Measurements from ENCODE around the gene SETX.
"Not testable (repeated sequence)": the region's sequence is repeated elsewhere in the genome, so short reads cannot be mapped to it uniquely, and the experiment has no call there.

The SETX gene

GRCh38 chr9:132378416-132378815 is 23.6 kb upstream of the SETX start:
- not testable (repeated sequence) for H3K27me3 ChIP-seq (ENCODE audit: control insufficient read depth, insufficient read depth, low read length); H3K9ac ChIP-seq (ENCODE audit: low read length); H3K4me3 ChIP-seq (ENCODE audit: low read length); H3K4me1 ChIP-seq (ENCODE audit: control insufficient read depth, low read depth, low read length); H3K27ac ChIP-seq (ENCODE audit: low read length); H3K9me3 ChIP-seq (ENCODE audit: control insufficient read depth, low read depth, low read length)
- H3K36me3 ChIP-seq (ENCODE audit: control insufficient read depth, low read depth, low read length), result peaks cover 66% of the 10 kb centered on the region

GRCh38 chr9:132377769-132378168 is 23.0 kb upstream of the SETX start:
- not testable (repeated sequence) for H3K27me3 ChIP-seq (ENCODE audit: control insufficient read depth, insufficient read depth, low read length); H3K27ac ChIP-seq (ENCODE audit: low read length); H3K9ac ChIP-seq (ENCODE audit: low read length); H3K9me3 ChIP-seq (ENCODE audit: control insufficient read depth, low read depth, low read length); H3K4me1 ChIP-seq (ENCODE audit: control insufficient read depth, low read depth, low read length); H3K4me3 ChIP-seq (ENCODE audit: low read length)
- H3K36me3 ChIP-seq (ENCODE audit: control insufficient read depth, low read depth, low read length), result peaks cover 62% of the 10 kb centered on the region

- H3K36me3 ChIP-seq (ENCODE audit: control insufficient read depth, low read depth, low read length), result peaks cover 25% of the 10 kb centered on the region
- H3K27ac ChIP-seq (ENCODE audit: low read length), result no peak overlapping the region
- H3K27me3 ChIP-seq (ENCODE audit: control insufficient read depth, insufficient read depth, low read length), result no peaks in the 10 kb centered on the region
- no peak overlapping the region for H3K4me3 ChIP-seq (ENCODE audit: low read length)
- H3K9ac ChIP-seq (ENCODE audit: low read length), result no peak overlapping the region
- no peaks in the 10 kb centered on the region for H3K9me3 ChIP-seq (ENCODE audit: control insufficient read depth, low read depth, low read length)
- no peaks in the 10 kb centered on the region for H3K4me1 ChIP-seq (ENCODE audit: control insufficient read depth, low read depth, low read length)
Measured at GRCh38 chr9:132372177-132373095, 17.6 kb upstream of the SETX start.

- Histone ChIP-seq H3K4me1 (ENCODE audit: control insufficient read depth, low read depth, low read length) (no peaks in the 10 kb centered on the region), H3K36me3 (ENCODE audit: control insufficient read depth, low read depth, low read length) (peaks cover 6% of the 10 kb centered on the region), H3K9ac (ENCODE audit: low read length) (no peak overlapping the region)
Measured at GRCh38 chr9:132370592-132370991, 15.8 kb upstream of the SETX start.

GRCh38 chr9:132369421-132369820 is 14.6 kb upstream of the SETX start:
- Histone ChIP-seq H3K27me3 (ENCODE audit: control insufficient read depth, insufficient read depth, low read length) (no peaks in the 10 kb centered on the region), H3K9me3 (ENCODE audit: control insufficient read depth, low read depth, low read length) (no peaks in the 10 kb centered on the region), H3K4me1 (ENCODE audit: control insufficient read depth, low read depth, low read length) (no peaks in the 10 kb centered on the region), H3K4me3 (ENCODE audit: low read length) (no peak overlapping the region), H3K9ac (ENCODE audit: low read length) (no peak overlapping the region), H3K27ac (ENCODE audit: low read length) (no peak overlapping the region), H3K36me3 (ENCODE audit: control insufficient read depth, low read depth, low read length) (no peaks in the 10 kb centered on the region)

More at GRCh38 chr9:132370592-132370991, 15.8 kb upstream of the SETX start:
- H3K27ac ChIP-seq (ENCODE audit: low read length), result no peak overlapping the region
- H3K4me3 ChIP-seq (ENCODE audit: low read length), result no peak overlapping the region
- H3K27me3 ChIP-seq (ENCODE audit: control insufficient read depth, insufficient read depth, low read length), result no peaks in the 10 kb centered on the region
- H3K9me3 ChIP-seq (ENCODE audit: control insufficient read depth, low read depth, low read length), result no peaks in the 10 kb centered on the region

- Histone ChIP-seq H3K36me3 (ENCODE audit: control insufficient read depth, low read depth, low read length) (no peaks in the 10 kb centered on the region), H3K9ac (ENCODE audit: low read length) (no peak overlapping the region), H3K4me3 (ENCODE audit: low read length) (no peak overlapping the region), H3K9me3 (ENCODE audit: control insufficient read depth, low read depth, low read length) (no peaks in the 10 kb centered on the region), H3K4me1 (ENCODE audit: control insufficient read depth, low read depth, low read length) (no peaks in the 10 kb centered on the region), H3K27me3 (ENCODE audit: control insufficient read depth, insufficient read depth, low read length) (no peaks in the 10 kb centered on the region), H3K27ac (ENCODE audit: low read length) (no peak overlapping the region)
Measured at GRCh38 chr9:132367613-132368313, 13.0 kb upstream of the SETX start.

GRCh38 chr9:132366481-132366880 is 11.7 kb upstream of the SETX start:
- Histone ChIP-seq H3K9ac (ENCODE audit: low read length) (no peak overlapping the region), H3K27ac (ENCODE audit: low read length) (no peak overlapping the region), H3K9me3 (ENCODE audit: control insufficient read depth, low read depth, low read length) (no peaks in the 10 kb centered on the region), H3K4me3 (ENCODE audit: low read length) (no peak overlapping the region), H3K4me1 (ENCODE audit: control insufficient read depth, low read depth, low read length) (no peaks in the 10 kb centered on the region), H3K27me3 (ENCODE audit: control insufficient read depth, insufficient read depth, low read length) (no peaks in the 10 kb centered on the region), H3K36me3 (ENCODE audit: control insufficient read depth, low read depth, low read length) (no peaks in the 10 kb centered on the region)

GRCh38 chr9:132365986-132366385 is 11.2 kb upstream of the SETX start:
- no peaks in the 10 kb centered on the region for H3K27me3 ChIP-seq (ENCODE audit: control insufficient read depth, insufficient read depth, low read length)
- no peak overlapping the region for H3K4me3 ChIP-seq (ENCODE audit: low read length)
- H3K9ac ChIP-seq (ENCODE audit: low read length), result no peak overlapping the region
- H3K4me1 ChIP-seq (ENCODE audit: control insufficient read depth, low read depth, low read length), result no peaks in the 10 kb centered on the region
- H3K36me3 ChIP-seq (ENCODE audit: control insufficient read depth, low read depth, low read length), result no peaks in the 10 kb centered on the region
- no peaks in the 10 kb centered on the region for H3K9me3 ChIP-seq (ENCODE audit: control insufficient read depth, low read depth, low read length)
- no peak overlapping the region for H3K27ac ChIP-seq (ENCODE audit: low read length)

- Histone ChIP-seq H3K9me3 (ENCODE audit: control insufficient read depth, low read depth, low read length) (no peaks in the 10 kb centered on the region), H3K36me3 (ENCODE audit: control insufficient read depth, low read depth, low read length) (no peaks in the 10 kb centered on the region), H3K4me3 (ENCODE audit: low read length) (no peak overlapping the region), H3K9ac (ENCODE audit: low read length) (no peak overlapping the region), H3K27me3 (ENCODE audit: control insufficient read depth, insufficient read depth, low read length) (no peaks in the 10 kb centered on the region), H3K27ac (ENCODE audit: low read length) (no peak overlapping the region), H3K4me1 (ENCODE audit: control insufficient read depth, low read depth, low read length) (no peaks in the 10 kb centered on the region)
Measured at GRCh38 chr9:132364068-132364467, 9.3 kb upstream of the SETX start.

- Histone ChIP-seq H3K9me3 (ENCODE audit: control insufficient read depth, low read depth, low read length) (no peaks in the 10 kb centered on the region), H3K4me3 (ENCODE audit: low read length) (no peak overlapping the region), H3K4me1 (ENCODE audit: control insufficient read depth, low read depth, low read length) (peaks cover 7% of the 10 kb centered on the region), H3K27me3 (ENCODE audit: control insufficient read depth, insufficient read depth, low read length) (no peaks in the 10 kb centered on the region), H3K9ac (ENCODE audit: low read length) (no peak overlapping the region), H3K27ac (ENCODE audit: low read length) (no peak overlapping the region), H3K36me3 (ENCODE audit: control insufficient read depth, low read depth, low read length) (peaks cover 7% of the 10 kb centered on the region)
Measured at GRCh38 chr9:132357764-132358163, 3.0 kb upstream of the SETX start.

GRCh38 chr9:132356324-132356924 is 1.6 kb upstream of the SETX start:
- Histone ChIP-seq H3K9ac (ENCODE audit: low read length) (no peak overlapping the region), H3K9me3 (ENCODE audit: control insufficient read depth, low read depth, low read length) (no peaks in the 10 kb centered on the region), H3K27me3 (ENCODE audit: control insufficient read depth, insufficient read depth, low read length) (no peaks in the 10 kb centered on the region)

More at GRCh38 chr9:132356324-132356924, 1.6 kb upstream of the SETX start:
- no peak overlapping the region for H3K27ac ChIP-seq (ENCODE audit: low read length)
- peaks cover 7% of the 10 kb centered on the region for H3K4me1 ChIP-seq (ENCODE audit: control insufficient read depth, low read depth, low read length)
- no peak overlapping the region for H3K4me3 ChIP-seq (ENCODE audit: low read length)
- H3K36me3 ChIP-seq (ENCODE audit: control insufficient read depth, low read depth, low read length), result peaks cover 21% of the 10 kb centered on the region
